ENCODE data around the gene USP49. TPM values are rescaled to one million over a fixed set of nuclear protein-coding genes. Genes with fewer than 3 reads are reported as not detected.

USP49 gene
- total RNA-seq, 2 experiments from 2014 or later, result 6.1 to 6.3 TPM

- no peak for DNase-seq
- intact Hi-C loops (cut with micrococcal nuclease), result no loop called here
- Mint-ChIP-seq H3K27me3 (no peaks in the 10 kb centered on the region), H3K4me1 (ENCODE audit: low read depth) (no peaks in the 10 kb centered on the region), H3K9me3 (no peaks in the 10 kb centered on the region), H3K4me3 (no peak overlapping the region), H3K27ac (no peak overlapping the region), H3K36me3 (no peaks in the 10 kb centered on the region)
- ChIA-PET CTCF (no interaction called here), POLR2A (no interaction called here)
Measured at GRCh38 chr6:41746107-41746506, 149.1 kb downstream of the USP49 start.

GRCh38 chr6:41744236-41744787 lies 150.9 kb downstream of the USP49 start:
- Mint-ChIP-seq H3K27ac (no peak overlapping the region), H3K27me3 (no peaks in the 10 kb centered on the region), H3K9me3 (no peaks in the 10 kb centered on the region), H3K4me3 (no peak overlapping the region), H3K4me1 (ENCODE audit: low read depth) (no peaks in the 10 kb centered on the region), H3K36me3 (no peaks in the 10 kb centered on the region)
- DNase-seq, result no peak
- POLR2A ChIA-PET, result no interaction called here
- intact Hi-C loops (cut with micrococcal nuclease), result no loop called here
- CTCF ChIA-PET, result no interaction called here

GRCh38 chr6:41743406-41744235 lies 151.6 kb downstream of the USP49 start:
- POLR2A ChIA-PET, result no interaction called here
- Mint-ChIP-seq H3K27me3 (no peaks in the 10 kb centered on the region), H3K36me3 (no peaks in the 10 kb centered on the region), H3K9me3 (no peaks in the 10 kb centered on the region), H3K27ac (no peak overlapping the region), H3K4me1 (ENCODE audit: low read depth) (no peaks in the 10 kb centered on the region), H3K4me3 (no peak overlapping the region)
- DNase-seq, result no peak
- CTCF ChIA-PET, result no interaction called here
- intact Hi-C loops (cut with micrococcal nuclease), result no loop called here

GRCh38 chr6:41741625-41742490 lies 153.3 kb downstream of the USP49 start:
- no peaks in the 10 kb centered on the region for H3K4me1 Mint-ChIP-seq (ENCODE audit: low read depth)
- no peak overlapping the region for H3K27ac Mint-ChIP-seq
- H3K9me3 Mint-ChIP-seq, result no peaks in the 10 kb centered on the region
- no peaks in the 10 kb centered on the region for H3K36me3 Mint-ChIP-seq
- no peaks in the 10 kb centered on the region for H3K27me3 Mint-ChIP-seq
- ChIA-PET POLR2A (no interaction called here), CTCF (no interaction called here)
- no peak overlapping the region for H3K4me3 Mint-ChIP-seq
- DNase-seq, result no peak
- intact Hi-C loops (cut with micrococcal nuclease), result no loop called here

GRCh38 chr6:41740366-41741162 lies 154.6 kb downstream of the USP49 start:
- no peaks in the 10 kb centered on the region for H3K27me3 Mint-ChIP-seq
- no peaks in the 10 kb centered on the region for H3K9me3 Mint-ChIP-seq
- no peak for DNase-seq
- H3K4me3 Mint-ChIP-seq, result no peak overlapping the region
- H3K4me1 Mint-ChIP-seq (ENCODE audit: low read depth), result no peaks in the 10 kb centered on the region
- H3K36me3 Mint-ChIP-seq, result no peaks in the 10 kb centered on the region
- intact Hi-C loops (cut with micrococcal nuclease), result no loop called here
- POLR2A ChIA-PET, result no interaction called here
- H3K27ac Mint-ChIP-seq, result no peak overlapping the region
- CTCF ChIA-PET, result interaction anchor here (0.7 to 0.8 kb wide), 2 partner anchors 21 to 34 kb away, joined by 3 read pairs; no protein-coding TSS in a partner anchor

Other genes starting within 250 kb of the USP49 start
- 10 to 100 TPM; 11.7 to 13.4 TPM for gene TFEB, start 159.8 kb downstream of the USP49 start, total RNA-seq
- gene PGC, start 148.0 kb downstream of the USP49 start, total RNA-seq, result not detected
- gene FRS3, start 115.5 kb downstream of the USP49 start, total RNA-seq, result 1 to 10 TPM; 4.8 to 5.5 TPM
- gene PRICKLE4, start 114.6 kb downstream of the USP49 start, total RNA-seq, result under 1 TPM in 1 of 2 experiments, not detected in 1; 0.71 TPM
- gene TOMM6, start 107.7 kb downstream of the USP49 start, total RNA-seq, result 100 to 1,000 TPM; 264 to 280 TPM
- gene MED20, start 25.8 kb upstream of the USP49 start, total RNA-seq, result 10 to 100 TPM; 18.2 to 18.3 TPM
- 10 to 100 TPM; 46.6 to 51.0 TPM for gene BYSL, start 26.1 kb upstream of the USP49 start, total RNA-seq
- 100 to 1,000 TPM; 570 to 573 TPM for gene CCND3, start 46.4 kb upstream of the USP49 start, total RNA-seq
- gene TAF8, start 155.1 kb upstream of the USP49 start, total RNA-seq, result 10 to 100 TPM; 57.7 to 58.7 TPM
- under 1 TPM; 0.22 to 0.29 TPM for gene C6orf132, start 247.2 kb upstream of the USP49 start, total RNA-seq

All from activated CD4-positive, alpha-beta memory T cell treated with anti-CD3 and anti-CD28 coated beads for 36 hours (primary cell).